Karpas-422 (cell line): ENCODE results near the gene ROR2. TPM values are rescaled to one million over a fixed set of nuclear protein-coding genes. Genes with fewer than 3 reads are reported as not detected.

Experiments used
- DNase-seq: peaks from one replicate; pipeline ENCODE4 v3.0.0-alpha.2; 2015
- H2AFZ ChIP-seq: fragments of 200-600 bp; sonication (generic); 2 replicates; pipeline ENCODE4 v1.6.1; 2014; ENCODE audit warnings: antibody characterized with exemption, low read length, mixed read lengths
- H3K27ac ChIP-seq: fragments of 200-600 bp; sonication (generic); 2 replicates; pipeline ENCODE4 v1.5.1; 2014; ENCODE audit warnings: mild to moderate bottlenecking, low read length, moderate library complexity
- H3K27me3 ChIP-seq: fragments of 200-600 bp; sonication (generic); 2 replicates; pipeline ENCODE4 v1.6.1; 2014; ENCODE audit warnings: low read length, mixed read lengths
- H3K36me3 ChIP-seq: fragments of 200-600 bp; sonication (generic); 2 replicates; pipeline ENCODE4 v1.6.1; 2014; ENCODE audit warnings: low read length, mixed read lengths; ENCODE audit not compliant: insufficient read depth
- H3K4me1 ChIP-seq: fragments of 200-600 bp; sonication (generic); 2 replicates; pipeline ENCODE4 v1.6.1; 2014; ENCODE audit warnings: mild to moderate bottlenecking, low read length, mixed read lengths
- H3K4me2 ChIP-seq: fragments of 200-600 bp; sonication (generic); 2 replicates; pipeline ENCODE4 v1.6.1; 2014; ENCODE audit warnings: low read length, low read depth, mild to moderate bottlenecking; ENCODE audit not compliant: poor library complexity, severe bottlenecking
- H3K4me3 ChIP-seq: fragments of 200-600 bp; sonication (generic); 2 replicates; pipeline ENCODE4 v1.5.1; 2014; ENCODE audit warnings: mild to moderate bottlenecking, antibody characterized with exemption, low read length, mixed read lengths
- H3K79me2 ChIP-seq: fragments of 200-600 bp; sonication (generic); 2 replicates; pipeline ENCODE4 v1.6.1; 2014; ENCODE audit warnings: mild to moderate bottlenecking, low read length, mixed read lengths
- H3K9ac ChIP-seq: fragments of 200-600 bp; sonication (generic); 2 replicates; pipeline ENCODE4 v1.6.0; 2014; ENCODE audit warnings: low read length
- H3K9me2 ChIP-seq: fragments of 200-600 bp; sonication (generic), shearing (Covaris generic); replicated peaks from 2 replicates; pipeline ENCODE4 v1.6.0; 2014; ENCODE audit warnings: mild to moderate bottlenecking, low read length, moderate library complexity; ENCODE audit not compliant: insufficient read depth
- H3K9me3 ChIP-seq: fragments of 300-700, 200-600 bp; sonication (generic); 2 replicates; pipeline ENCODE4 v1.6.1; 2014; ENCODE audit warnings: low read length, mixed read lengths
- H4K20me1 ChIP-seq: fragments of 200-600 bp; sonication (generic); 2 replicates; pipeline ENCODE4 v1.6.1; 2014; ENCODE audit warnings: mild to moderate bottlenecking, antibody characterized with exemption, low read length, low read depth; ENCODE audit not compliant: insufficient read depth
- total RNA-seq: library from RNA; depleted of rRNA; stranded (reverse); fragments of >200 nt; shearing (Covaris generic); gene quantifications from 2 replicates; pipeline ENCODE4 v1.2.3, GENCODE V29; 2014; ENCODE audit warnings: low replicate concordance

ROR2 gene
- total RNA-seq, 1 experiment from 2014 or later: not detected

DNA sequence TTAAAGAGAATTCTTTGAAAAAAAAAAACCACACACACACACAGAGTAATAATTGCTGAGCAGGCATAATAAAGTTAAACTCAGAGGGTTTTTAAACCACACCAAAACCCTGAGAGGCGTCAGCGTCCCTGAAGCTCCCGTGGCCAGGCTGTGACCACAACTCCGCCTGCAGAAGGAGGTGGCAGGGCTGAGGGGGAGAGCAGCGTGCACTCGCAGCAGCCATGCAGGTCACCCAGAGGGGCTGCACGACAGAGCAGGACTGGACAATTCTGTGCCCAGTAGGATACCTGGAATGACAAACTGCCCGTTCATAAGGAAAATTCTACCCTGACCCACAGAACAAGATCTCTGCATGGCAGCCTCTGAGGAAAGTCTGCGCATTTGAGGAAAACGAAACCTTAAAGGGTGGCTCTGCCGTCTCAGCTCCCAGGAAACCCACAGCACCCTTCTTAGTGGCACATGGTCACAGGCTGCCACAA is 44.0 kb downstream of the ROR2 start:
- Histone ChIP-seq H3K9ac (no peak overlapping the region), H3K9me2 (no peaks in the 10 kb centered on the region), H3K4me2 (no peak overlapping the region), H3K9me3 (no peaks in the 10 kb centered on the region), H3K36me3 (no peaks in the 10 kb centered on the region), H3K79me2 (no peaks in the 10 kb centered on the region), H3K27ac (no peak overlapping the region), H2AFZ (no peak overlapping the region), H3K27me3 (no peaks in the 10 kb centered on the region), H4K20me1 (no peaks in the 10 kb centered on the region), H3K4me1 (peaks cover under 1% of the 10 kb centered on the region; the same call in 1 of the 2 replicates), H3K4me3 (no peak overlapping the region)
- no peak for DNase-seq

DNA sequence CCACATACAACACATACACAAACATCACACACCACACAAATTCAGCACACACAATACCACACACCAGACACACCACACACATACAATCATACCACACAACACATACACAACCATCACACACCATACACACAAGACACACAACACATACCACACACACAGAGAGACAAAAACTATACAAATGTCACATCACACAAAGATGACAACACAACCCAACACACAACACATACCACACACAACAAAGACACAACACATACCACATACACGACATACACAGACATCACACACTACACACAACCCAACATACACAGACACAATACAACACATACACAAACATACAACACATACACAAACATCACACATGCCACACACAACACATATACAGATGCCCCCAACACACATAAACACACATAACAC is 44.8 kb downstream of the ROR2 start:
- H3K27ac ChIP-seq: no peak overlapping the region

DNA sequence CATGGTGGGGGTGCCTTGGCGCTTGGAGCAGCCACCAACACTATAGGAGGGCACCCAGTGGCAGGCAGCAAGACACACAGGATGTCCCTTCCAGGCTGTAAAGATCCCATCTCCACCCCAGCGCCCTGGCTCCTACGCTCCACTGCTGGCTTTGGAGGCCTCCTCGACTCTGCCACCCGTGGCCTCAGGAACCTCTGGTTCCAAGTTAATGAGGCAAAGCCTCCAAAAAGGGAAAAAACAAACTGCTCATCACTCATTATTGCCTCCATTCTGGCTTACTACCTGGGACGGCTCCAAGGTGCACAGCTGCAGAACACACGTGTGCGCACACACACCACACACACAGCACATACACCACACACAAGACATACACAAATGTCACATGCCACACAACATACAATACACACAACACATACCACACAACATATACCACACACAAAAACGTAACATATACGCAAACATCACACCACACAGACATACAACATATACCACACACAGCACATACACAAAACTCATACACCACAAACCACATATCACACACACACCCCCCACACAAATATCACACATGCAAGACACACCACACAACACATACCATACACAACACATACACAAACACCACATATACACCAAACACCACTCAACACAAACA is 45.3 kb downstream of the ROR2 start:
- Histone ChIP-seq H3K4me1 (peaks cover 9% of the 10 kb centered on the region), H3K27me3 (no peaks in the 10 kb centered on the region), H4K20me1 (no peaks in the 10 kb centered on the region), H3K9ac (no peak overlapping the region), H3K27ac (no peak overlapping the region), H3K4me3 (no peak overlapping the region), H3K9me3 (no peaks in the 10 kb centered on the region), H2AFZ (no peak overlapping the region), H3K9me2 (no peaks in the 10 kb centered on the region), H3K4me2 (no peak overlapping the region), H3K36me3 (no peaks in the 10 kb centered on the region), H3K79me2 (no peaks in the 10 kb centered on the region)
- DNase-seq: no peak

More for the DNA sequence above, 44.8 kb downstream of the ROR2 start:
- no peak overlapping the region for H2AFZ ChIP-seq
- H3K9me2 ChIP-seq: no peaks in the 10 kb centered on the region
- DNase-seq: no peak
- no peak overlapping the region for H3K9ac ChIP-seq
- H4K20me1 ChIP-seq: no peaks in the 10 kb centered on the region
- H3K9me3 ChIP-seq: no peaks in the 10 kb centered on the region
- H3K4me2 ChIP-seq: no peak overlapping the region
- H3K27me3 ChIP-seq: no peaks in the 10 kb centered on the region
- H3K4me3 ChIP-seq: no peak overlapping the region
- no peaks in the 10 kb centered on the region for H3K36me3 ChIP-seq
- H3K79me2 ChIP-seq: no peaks in the 10 kb centered on the region
- peaks cover 9% of the 10 kb centered on the region for H3K4me1 ChIP-seq

DNA sequence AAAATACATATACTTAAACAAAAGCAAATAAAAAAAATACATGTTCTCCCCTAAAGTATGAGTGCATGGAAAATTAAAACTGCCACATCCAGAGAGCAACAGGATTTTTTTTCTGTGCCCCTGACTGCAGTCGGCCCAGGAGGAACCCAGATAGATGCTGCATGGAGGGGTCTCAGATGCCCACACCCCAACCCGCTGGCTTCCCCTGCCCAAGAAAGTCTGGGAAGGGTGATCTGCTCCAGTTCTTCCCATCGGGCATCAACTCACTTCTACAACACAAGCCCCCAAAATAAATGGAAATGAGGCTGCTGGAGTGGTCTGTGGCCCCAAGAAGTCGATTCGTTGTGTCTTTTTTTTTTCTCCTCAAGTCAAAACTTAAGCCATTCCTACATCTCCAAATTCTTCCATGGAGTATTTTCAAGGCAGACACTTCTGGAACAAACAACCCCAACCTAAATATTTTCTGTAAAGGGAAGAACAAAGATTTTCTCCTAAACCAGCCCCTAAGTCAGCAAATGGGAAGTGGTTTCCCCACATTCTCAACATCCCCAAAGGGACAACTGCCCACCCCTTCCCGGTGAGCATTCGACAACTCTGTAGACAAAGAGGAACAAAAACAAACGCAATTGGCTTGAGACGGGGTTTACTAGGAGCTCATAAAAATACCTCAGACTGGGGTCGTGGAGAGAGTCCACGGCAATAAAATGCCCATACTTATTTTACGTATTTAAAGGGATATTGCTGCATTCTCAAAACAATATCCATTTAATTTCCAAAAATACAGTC is 46.7 kb downstream of the ROR2 start:
- no peaks in the 10 kb centered on the region for H4K20me1 ChIP-seq
- no peaks in the 10 kb centered on the region for H3K9me2 ChIP-seq
- no peaks in the 10 kb centered on the region for H3K27me3 ChIP-seq
- H3K4me3 ChIP-seq: no peak overlapping the region
- no peak overlapping the region for H2AFZ ChIP-seq
- no peaks in the 10 kb centered on the region for H3K9me3 ChIP-seq
- H3K4me2 ChIP-seq: no peak overlapping the region
- H3K4me1 ChIP-seq: peaks cover 20% of the 10 kb centered on the region
- DNase-seq: no peak
- H3K79me2 ChIP-seq: no peaks in the 10 kb centered on the region
- H3K36me3 ChIP-seq: no peaks in the 10 kb centered on the region
- H3K9ac ChIP-seq: no peak overlapping the region
- no peak overlapping the region for H3K27ac ChIP-seq

DNA sequence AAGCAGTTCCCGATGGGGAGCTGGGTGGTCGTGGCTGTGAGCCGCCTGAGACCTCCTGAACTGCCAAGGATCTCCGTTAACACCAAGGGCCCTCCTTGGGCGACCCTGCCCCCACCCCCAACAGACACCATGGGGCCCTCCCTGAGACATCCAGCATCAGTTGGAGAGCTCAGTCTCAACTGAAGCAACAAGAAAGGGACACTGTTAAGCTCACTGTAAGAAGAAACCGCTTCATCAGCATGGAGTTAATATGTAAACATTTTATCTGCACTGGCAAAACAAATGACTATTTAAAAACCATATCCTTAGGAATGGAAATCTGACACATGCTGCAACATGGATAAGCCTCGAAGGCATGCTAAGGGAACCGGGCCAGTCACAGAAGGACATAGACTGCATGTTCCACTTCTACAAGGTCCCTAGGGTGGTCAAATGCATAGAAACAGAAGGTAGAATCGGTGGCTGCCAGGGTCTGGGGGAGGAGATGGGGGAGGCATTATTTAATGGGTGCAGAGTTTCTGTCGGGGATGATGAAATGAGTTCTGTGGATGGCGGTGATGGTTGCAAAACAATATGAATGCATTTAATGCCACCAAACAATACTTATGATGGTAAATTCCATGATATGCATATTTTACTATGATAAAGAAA is 47.4 kb downstream of the ROR2 start:
- peaks cover 27% of the 10 kb centered on the region for H3K4me1 ChIP-seq
- H3K4me2 ChIP-seq: no peak overlapping the region
- H3K27me3 ChIP-seq: no peaks in the 10 kb centered on the region
- H3K36me3 ChIP-seq: no peaks in the 10 kb centered on the region
- H2AFZ ChIP-seq: no peak overlapping the region
- no peaks in the 10 kb centered on the region for H4K20me1 ChIP-seq
- H3K4me3 ChIP-seq: no peak overlapping the region
- no peak overlapping the region for H3K27ac ChIP-seq
- no peak overlapping the region for H3K9ac ChIP-seq
- no peaks in the 10 kb centered on the region for H3K9me2 ChIP-seq
- no peak for DNase-seq
- no peaks in the 10 kb centered on the region for H3K9me3 ChIP-seq
- H3K79me2 ChIP-seq: no peaks in the 10 kb centered on the region

DNA sequence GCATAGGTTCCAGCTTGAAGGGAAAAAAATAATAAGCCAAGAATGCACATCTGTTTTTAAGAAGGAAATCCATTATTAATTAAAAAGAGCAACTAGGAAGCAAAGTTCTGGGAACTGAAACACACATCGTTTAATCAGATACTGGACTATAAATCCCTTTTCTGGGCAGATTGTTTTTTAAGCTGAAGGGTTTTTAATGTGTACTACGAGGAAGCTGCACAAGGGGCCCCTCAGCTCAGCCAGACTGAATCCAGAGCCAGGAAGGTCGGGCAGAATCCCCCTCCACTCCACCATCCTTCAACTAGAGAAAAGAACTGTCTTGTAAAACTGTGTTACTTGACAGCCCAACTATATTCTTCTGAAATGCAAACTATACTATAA is 49.2 kb downstream of the ROR2 start:
- no peaks in the 10 kb centered on the region for H3K79me2 ChIP-seq
- H3K27me3 ChIP-seq: no peaks in the 10 kb centered on the region
- H3K36me3 ChIP-seq: no peaks in the 10 kb centered on the region
- H3K27ac ChIP-seq: no peak overlapping the region
- no peaks in the 10 kb centered on the region for H3K9me3 ChIP-seq
- H4K20me1 ChIP-seq: no peaks in the 10 kb centered on the region
- DNase-seq: no peak
- H3K4me2 ChIP-seq: no peak overlapping the region
- peaks cover 41% of the 10 kb centered on the region for H3K4me1 ChIP-seq
- no peak overlapping the region for H2AFZ ChIP-seq
- H3K9me2 ChIP-seq: no peaks in the 10 kb centered on the region
- no peak overlapping the region for H3K9ac ChIP-seq
- no peak overlapping the region for H3K4me3 ChIP-seq

DNA sequence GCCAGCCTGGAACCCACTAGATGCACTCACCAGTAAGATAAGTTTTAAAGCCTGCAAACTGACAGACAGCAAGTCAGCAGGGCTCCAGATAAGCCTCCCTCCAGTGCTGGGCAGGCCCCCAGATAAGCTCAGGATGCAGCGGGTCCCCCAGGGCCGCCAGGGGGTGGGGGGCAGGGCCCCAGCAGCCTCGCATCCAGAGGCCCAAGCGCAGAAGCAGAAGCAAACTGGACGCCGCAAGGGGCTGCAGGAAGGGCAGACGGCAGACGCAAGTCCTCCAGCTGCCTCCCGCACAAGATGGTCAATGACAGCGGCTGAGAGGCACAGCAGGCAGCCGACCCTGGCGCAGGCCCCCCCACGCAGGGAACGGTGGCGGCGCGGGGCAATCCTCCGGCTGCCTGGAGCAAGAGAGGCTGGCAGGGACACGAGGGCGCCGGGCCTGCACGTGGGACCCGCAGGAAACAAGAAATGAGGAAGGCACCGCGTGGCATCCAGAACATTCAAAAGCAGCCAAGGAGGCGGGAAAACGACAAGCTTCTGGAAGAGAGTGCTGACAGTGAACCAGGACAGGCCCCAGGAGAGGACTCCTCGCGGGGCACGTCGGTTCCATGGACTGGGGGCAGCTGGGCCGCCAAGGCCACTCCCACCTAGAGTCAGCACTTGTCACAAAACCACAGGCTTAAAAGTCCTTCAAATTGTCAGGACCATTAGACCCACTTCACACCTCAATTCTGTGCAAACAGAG is 49.8 kb downstream of the ROR2 start:
- Histone ChIP-seq H3K27ac (no peak overlapping the region), H3K9ac (no peak overlapping the region)
- DNase-seq: no peak

DNA sequence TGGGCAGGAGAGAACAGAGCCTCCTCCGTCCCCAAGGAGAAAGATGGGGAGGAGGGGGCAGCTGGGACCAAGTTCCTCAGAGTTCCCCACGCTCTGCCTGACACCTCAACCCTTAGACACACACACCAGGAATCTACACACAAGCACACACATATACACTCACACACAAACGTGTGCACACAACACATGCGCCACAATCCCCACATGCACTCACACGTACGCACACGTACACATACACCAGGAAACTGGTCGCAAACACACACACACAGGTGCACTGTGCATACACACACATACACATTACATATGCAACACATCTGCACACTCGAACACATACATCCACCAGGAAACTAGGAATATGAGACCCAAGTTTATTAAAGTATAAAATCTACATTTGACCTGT is 50.4 kb downstream of the ROR2 start:
- Histone ChIP-seq H3K9me3 (no peaks in the 10 kb centered on the region), H4K20me1 (no peaks in the 10 kb centered on the region), H3K9ac (no peak overlapping the region), H3K27ac (no peak overlapping the region), H3K9me2 (no peaks in the 10 kb centered on the region), H3K4me1 (peaks cover 41% of the 10 kb centered on the region), H3K4me3 (no peak overlapping the region), H3K36me3 (no peaks in the 10 kb centered on the region), H3K27me3 (no peaks in the 10 kb centered on the region), H3K4me2 (no peak overlapping the region), H3K79me2 (no peaks in the 10 kb centered on the region), H2AFZ (no peak overlapping the region)
- no peak for DNase-seq

More for the DNA sequence above, 49.8 kb downstream of the ROR2 start:
- H3K9me3 ChIP-seq: no peaks in the 10 kb centered on the region
- H3K36me3 ChIP-seq: no peaks in the 10 kb centered on the region
- H4K20me1 ChIP-seq: no peaks in the 10 kb centered on the region
- H3K4me3 ChIP-seq: no peak overlapping the region
- H3K79me2 ChIP-seq: no peaks in the 10 kb centered on the region
- H2AFZ ChIP-seq: no peak overlapping the region
- H3K4me1 ChIP-seq: peaks cover 41% of the 10 kb centered on the region
- no peaks in the 10 kb centered on the region for H3K9me2 ChIP-seq
- H3K4me2 ChIP-seq: no peak overlapping the region
- H3K27me3 ChIP-seq: no peaks in the 10 kb centered on the region
